DMS153 (cell line): Measurements from ENCODE around the gene PRAMEF25.
"Not testable (repeated sequence)": the region's sequence is repeated elsewhere in the genome, so short reads cannot be mapped to it uniquely, and the experiment has no call there.

Experiments
- DNase-seq: peaks from one replicate; lab custom pipeline; 2025; lab: John Stamatoyannopoulos, UW

The PRAMEF25 gene

DNA sequence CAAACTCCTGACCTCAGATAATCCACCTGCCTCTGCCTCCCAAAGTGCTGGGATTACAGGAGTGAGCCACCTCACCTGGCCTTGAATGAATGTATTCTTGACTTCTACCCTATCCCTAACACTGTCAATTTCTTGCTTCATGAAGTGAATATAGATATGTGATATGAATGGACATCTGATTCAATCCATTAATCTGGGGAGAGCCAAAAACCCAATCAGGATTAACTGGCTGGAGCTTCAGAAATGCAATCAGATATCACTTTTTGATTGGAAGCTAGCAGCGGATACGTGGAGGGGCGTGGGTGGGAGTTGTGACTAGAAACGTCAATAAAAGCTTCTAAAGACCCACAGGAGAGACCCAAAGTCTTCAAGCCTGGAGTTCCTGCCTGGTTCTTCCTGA lies at the start of gene PRAMEF25:
PRAMEF25 (plus strand) TSS at position 301 of the 400 bp plus-strand sequence. CDS start 2,920 bp downstream, outside the sequence.
- DNase-seq = not testable (repeated sequence)

GRCh38 chr1:13056475-13056874 lies 14.1 kb upstream of the PRAMEF25 start, which contains the start of gene PRAMEF27:
PRAMEF27 (minus strand) TSS chr1:13056575; CDS start chr1:13053659, 2,916 bp downstream.
- DNase-seq = not testable (repeated sequence)

DNA sequence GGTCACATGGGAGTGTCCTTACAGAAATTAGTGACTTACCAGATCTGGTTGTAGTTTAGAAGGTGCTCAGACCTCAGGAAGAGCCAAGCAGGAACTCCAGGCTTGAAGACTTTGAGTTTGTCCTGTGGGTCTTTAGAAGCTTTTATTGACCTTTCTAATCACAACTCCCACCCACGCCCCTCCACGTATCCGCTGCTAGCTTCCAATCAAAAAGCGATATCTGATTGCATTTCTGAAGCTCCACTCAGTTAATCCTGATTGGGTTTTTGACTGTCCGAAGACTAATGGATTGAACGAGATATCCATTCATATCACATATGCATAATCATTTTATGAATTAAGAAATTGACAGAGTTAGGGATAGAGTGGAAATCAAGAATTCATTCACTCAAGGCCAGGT lies 46.2 kb downstream of the PRAMEF25 start, which contains the start of gene HNRNPCL2:
HNRNPCL2 (minus strand) TSS at position 101 of the 400 bp plus-strand sequence. CDS start 454 bp downstream, outside the sequence.
- not testable (repeated sequence) for DNase-seq
